HepG2 (cell line): ENCODE data around the gene ZBTB7C. TPM values are rescaled to one million over a fixed set of nuclear protein-coding genes. Genes with fewer than 3 reads are reported as not detected.

ENCODE experiments used
- ATAC-seq: fragments of 200-7000 bp; cut with Tn5 transposase; 3 replicates; pipeline ENCODE4 v1.9.1; 2020; ENCODE audit warnings: mild to moderate bottlenecking, moderate library complexity
- BruUV-seq: library from RNA; stranded (reverse); fragments of 400-500 nt; replicated peaks from 2 replicates; lab custom pipeline; 2021; lab: Mats Ljungman, UMichigan
- CTCF ChIA-PET: fragments of 300-600 bp; formaldehyde crosslinking; extraction: SDS; loops from one replicate; lab custom pipeline; 2021; ENCODE audit warnings: low total read pairs, inconsistent platforms, low intra/inter-chr PET ratio; lab: Yijun Ruan, JAX
- POLR2A ChIA-PET: fragments of 350-600 bp; sonication (Branson Sonifier 250); formaldehyde crosslinking; loops from one replicate; lab custom pipeline; 2020; ENCODE audit warnings: antibody characterized with exemption, inconsistent platforms; lab: Yijun Ruan, JAX
- DNase-seq: peaks from one replicate; pipeline ENCODE4 v3.0.0-alpha.2; 2015; ENCODE audit warnings: low spot score
- FAIRE-seq: peaks from 3 replicates; lab custom pipeline; 2011; peaks lifted over from hg19 to GRCh38; lab: Jason Lieb, UNC
- H2AFZ ChIP-seq: one replicate; pipeline ENCODE4 v1.6.1; 2011; ENCODE audit warnings: low read length, inconsistent platforms
- H3K27ac ChIP-seq: fragments of 300-600 bp; 3 replicates; pipeline ENCODE4 v1.8.0; 2011; ENCODE audit warnings: mixed run types, mild to moderate bottlenecking, mixed read lengths, low read length, inconsistent platforms; ENCODE audit not compliant: insufficient read depth; ENCODE audit errors: extremely low read length
- H3K27me3 ChIP-seq, 2 experiments: fragments of 200-600 bp in 1 of 2; 2 replicates in 1 of 2; 3 replicates in 1 of 2; pipeline versions ENCODE4 v1.6.0 to v1.8.0; 2011; ENCODE audit warnings: low read length in 2 of 2, mild to moderate bottlenecking in 2 of 2, moderate library complexity in 2 of 2, inconsistent platforms in 1 of 2; ENCODE audit not compliant: insufficient read depth in 2 of 2, control insufficient read depth in 1 of 2
- H3K36me3 ChIP-seq, 2 experiments: fragments of 200-600 bp in 1 of 2; replicated peaks in 1 of 2; 2 replicates in 1 of 2; 3 replicates in 1 of 2; pipeline versions ENCODE4 v1.5.1 to v1.8.0; 2011; ENCODE audit warnings: low read length in 2 of 2, inconsistent platforms in 1 of 2; ENCODE audit not compliant: insufficient read depth in 2 of 2, control insufficient read depth in 1 of 2
- H3K4me1 ChIP-seq: 2 replicates; pipeline ENCODE4 v1.5.1; 2012; ENCODE audit warnings: low read length, inconsistent platforms; ENCODE audit not compliant: insufficient read depth
- H3K4me2 ChIP-seq: 2 replicates; pipeline ENCODE4 v1.6.0; 2011; ENCODE audit warnings: low read depth, low read length, inconsistent platforms
- H3K4me3 ChIP-seq, 3 experiments: fragments of 200-600 bp in 1 of 3; sonication (generic), shearing (Covaris generic) in 1 of 3; replicated peaks in 1 of 3; 2 replicates each; pipeline ENCODE4 v1.5.1; 2011 to 2016; ENCODE audit warnings: low read length in 3 of 3, inconsistent platforms in 2 of 3, low read depth in 2 of 3, mild to moderate bottlenecking in 2 of 3, control low read depth in 1 of 3, mixed read lengths in 1 of 3; ENCODE audit not compliant: insufficient read depth in 1 of 3
- H3K79me2 ChIP-seq: one replicate; pipeline ENCODE4 v1.6.1; 2011; ENCODE audit warnings: low read length, inconsistent platforms; ENCODE audit not compliant: insufficient read depth
- H3K9ac ChIP-seq: 2 replicates; pipeline ENCODE4 v1.6.0; 2011; ENCODE audit warnings: mild to moderate bottlenecking, low read depth, low read length, inconsistent platforms; ENCODE audit not compliant: insufficient read depth
- H3K9me3 ChIP-seq: 2 replicates; pipeline ENCODE4 v1.5.1; 2012; ENCODE audit warnings: mild to moderate bottlenecking, low read length
- H4K20me1 ChIP-seq: 2 replicates; pipeline ENCODE4 v1.6.0; 2011; ENCODE audit warnings: inconsistent platforms, mild to moderate bottlenecking, low read length, moderate library complexity; ENCODE audit not compliant: insufficient read depth
- ARID2 ChIP-seq: sonication (generic); formaldehyde crosslinking; IDR thresholded peaks from 2 replicates; pipeline ENCODE4 v1.8.1; 2022; ENCODE audit warnings: mild to moderate bottlenecking, missing genetic modification reagents, borderline replicate concordance
- GABPA ChIP-seq, 2 experiments: IDR thresholded peaks; 2 replicates each; pipeline ENCODE4 v1.6.1; 2011 to 2016; ENCODE audit warnings: low read depth in 2 of 2, low read length in 1 of 2, missing biosample characterization in 1 of 2, missing genetic modification characterization in 1 of 2
- GTF2F1 ChIP-seq: fragments of 150-350 bp; IDR thresholded peaks from 2 replicates; pipeline ENCODE4 v1.6.1; 2014; ENCODE audit warnings: low read length
- GZF1 ChIP-seq: sonication (generic); formaldehyde crosslinking; IDR thresholded peaks from 2 replicates; pipeline ENCODE4 v1.5.1; 2020; ENCODE audit warnings: mild to moderate bottlenecking, missing genetic modification reagents
- PAWR ChIP-seq: sonication (generic); formaldehyde crosslinking; IDR thresholded peaks from 2 replicates; pipeline ENCODE4 v1.4.0; 2020; ENCODE audit warnings: missing genetic modification reagents, mild to moderate bottlenecking, borderline replicate concordance
- PPARG ChIP-seq: conservative IDR thresholded peaks from 2 replicates; pipeline ENCODE4 v1.6.1; 2016; ENCODE audit warnings: missing biosample characterization, missing genetic modification reagents
- TBP ChIP-seq: sonication (generic); formaldehyde crosslinking; IDR thresholded peaks from 2 replicates; pipeline ENCODE4 v1.5.0; 2020; ENCODE audit warnings: missing genetic modification reagents
- WIZ ChIP-seq: sonication (generic); formaldehyde crosslinking; IDR thresholded peaks from 2 replicates; pipeline ENCODE4 v1.5.1; 2020; ENCODE audit warnings: mild to moderate bottlenecking, missing genetic modification reagents
- ZBTB1 ChIP-seq: sonication (generic); formaldehyde crosslinking; IDR thresholded peaks from 2 replicates; pipeline ENCODE4 v1.4.0; 2020; ENCODE audit warnings: missing genetic modification reagents, borderline replicate concordance
- ZNF34 ChIP-seq: sonication (generic); formaldehyde crosslinking; IDR thresholded peaks from 2 replicates; pipeline ENCODE4 v1.4.0; 2020; ENCODE audit warnings: mild to moderate bottlenecking, missing genetic modification reagents, borderline replicate concordance
- ZNF720 ChIP-seq: sonication (generic); formaldehyde crosslinking; IDR thresholded peaks from 2 replicates; pipeline ENCODE4 v1.4.0; 2020; ENCODE audit warnings: missing genetic modification reagents
- WGBS: methylation state at CpG from one replicate; pipeline ENCODE4 v1.1.6; 2017; ENCODE audit warnings: low lambda C conversion rate; 5-methylcytosine and 5-hydroxymethylcytosine counted together
- in situ Hi-C: cut with HindIII; loops from 2 replicates; pipeline ENCODE4 v1.10.0; 2017; ENCODE audit warnings: low pct_unique_long_range_greater_than_20kb; ENCODE audit not compliant: extremely low pct_ligation_motif_present
- intact Hi-C: fragments of 100-400 bp; cut with micrococcal nuclease; formaldehyde crosslinking; loops from one replicate; pipeline ENCODE4 v1.10.0; 2022; ENCODE audit not compliant: unreplicated experiment
- polyA plus RNA-seq, 8 experiments: library from polyadenylated mRNA; depleted of rRNA in 3 of 8; stranded (reverse) in 7 of 8; unstranded in 1 of 8; fragments of >200 nt; fragmentation: Illumina TruSeq in 4 of 8; extraction: Trizol in 4 of 8; gene quantifications; 2 replicates each; pipeline versions ENCODE4 v1.2.1 to v1.2.3, GENCODE V29; 2011 to 2016; ENCODE audit warnings: low read depth in 4 of 8, missing spikeins in 1 of 8, mixed read lengths in 1 of 8; ENCODE audit not compliant: insufficient read depth in 1 of 8
- total RNA-seq, 5 experiments: library from RNA; depleted of rRNA; stranded (reverse); fragments of >200 nt; fragmentation: Illumina TruSeq; extraction: Trizol; gene quantifications; 2 replicates each; pipeline ENCODE4 v1.2.3, GENCODE V29; 2016; ENCODE audit warnings: low read depth in 1 of 5
- TF ChIP-seq, protein P1 (sequence below): sonication (generic); formaldehyde crosslinking; IDR thresholded peaks from 2 replicates; pipeline ENCODE4 v1.5.1; 2020; ENCODE audit warnings: missing genetic modification reagents, mild to moderate bottlenecking, borderline replicate concordance
- TF ChIP-seq, protein P2 (sequence below): sonication (generic); formaldehyde crosslinking; conservative IDR thresholded peaks from 2 replicates; pipeline ENCODE4 v1.4.0; 2020; ENCODE audit warnings: mild to moderate bottlenecking, missing genetic modification reagents, moderate library complexity
- TF ChIP-seq, protein P3 (sequence below): sonication (generic); formaldehyde crosslinking; IDR thresholded peaks from 2 replicates; pipeline ENCODE4 v1.8.1; 2023; ENCODE audit warnings: mild to moderate bottlenecking, missing genetic modification reagents

The ZBTB7C gene
- total and polyA plus RNA-seq, 2 of the 13 experiments (the other 11 are each of a cell fraction or from before 2014, with no cell fraction given): 0.01 to 0.04 TPM

DNA sequence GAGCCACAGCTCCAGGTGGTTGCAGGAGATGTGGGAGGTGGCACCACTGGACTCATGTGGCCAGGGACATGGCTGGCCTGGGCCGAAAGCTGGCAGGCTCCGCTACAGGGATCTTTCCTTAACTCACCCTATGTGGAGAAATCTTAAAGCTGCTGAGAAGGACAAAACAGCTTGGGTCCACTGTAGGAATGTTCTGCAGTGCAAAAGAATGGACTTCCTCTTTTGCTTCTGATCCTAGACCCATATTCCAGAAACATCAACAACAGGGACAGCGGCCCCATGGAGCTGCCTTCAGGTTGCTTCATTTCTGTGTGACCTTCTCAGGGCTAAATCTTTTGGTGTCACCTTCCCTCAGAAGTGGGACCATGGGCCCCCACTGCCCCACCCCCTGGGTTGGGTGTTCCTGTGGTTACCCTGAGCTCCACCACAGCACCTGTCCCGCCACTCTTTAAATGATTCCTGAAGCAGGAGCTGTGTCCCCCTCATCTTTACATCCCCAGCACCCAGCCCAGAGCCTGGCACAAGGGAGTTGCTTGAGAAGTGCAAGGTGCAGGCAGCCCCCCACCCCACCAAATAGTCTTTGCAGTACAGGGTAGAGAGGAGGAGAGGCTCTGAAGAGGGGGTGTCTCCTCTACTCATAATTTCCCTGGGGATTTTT, 205.8 kb downstream of the ZBTB7C start:
- ChIA-PET POLR2A (no interaction called here), CTCF (no interaction called here)
- Histone ChIP-seq H3K79me2 (no peaks in the 10 kb centered on the region), H3K27me3 (peaks cover 2 to 29% of the 10 kb centered on the region in 2 experiments; a peak in 3 of 5 replicates), H3K36me3 (no peaks in the 10 kb centered on the region), H3K27ac (no peak overlapping the region), H3K4me2 (no peak overlapping the region), H3K9me3 (no peaks in the 10 kb centered on the region), H2AFZ (no peak overlapping the region), H3K4me3 (no peak overlapping the region), H4K20me1 (no peaks in the 10 kb centered on the region), H3K9ac (no peak overlapping the region), H3K4me1 (no peaks in the 10 kb centered on the region)
- no peak for FAIRE-seq
- DNase-seq: no peak
- TF ChIP-seq, protein P1, sequence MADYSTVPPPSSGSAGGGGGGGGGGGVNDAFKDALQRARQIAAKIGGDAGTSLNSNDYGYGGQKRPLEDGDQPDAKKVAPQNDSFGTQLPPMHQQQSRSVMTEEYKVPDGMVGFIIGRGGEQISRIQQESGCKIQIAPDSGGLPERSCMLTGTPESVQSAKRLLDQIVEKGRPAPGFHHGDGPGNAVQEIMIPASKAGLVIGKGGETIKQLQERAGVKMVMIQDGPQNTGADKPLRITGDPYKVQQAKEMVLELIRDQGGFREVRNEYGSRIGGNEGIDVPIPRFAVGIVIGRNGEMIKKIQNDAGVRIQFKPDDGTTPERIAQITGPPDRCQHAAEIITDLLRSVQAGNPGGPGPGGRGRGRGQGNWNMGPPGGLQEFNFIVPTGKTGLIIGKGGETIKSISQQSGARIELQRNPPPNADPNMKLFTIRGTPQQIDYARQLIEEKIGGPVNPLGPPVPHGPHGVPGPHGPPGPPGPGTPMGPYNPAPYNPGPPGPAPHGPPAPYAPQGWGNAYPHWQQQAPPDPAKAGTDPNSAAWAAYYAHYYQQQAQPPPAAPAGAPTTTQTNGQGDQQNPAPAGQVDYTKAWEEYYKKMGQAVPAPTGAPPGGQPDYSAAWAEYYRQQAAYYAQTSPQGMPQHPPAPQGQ: no peak
- TF ChIP-seq, protein P2, sequence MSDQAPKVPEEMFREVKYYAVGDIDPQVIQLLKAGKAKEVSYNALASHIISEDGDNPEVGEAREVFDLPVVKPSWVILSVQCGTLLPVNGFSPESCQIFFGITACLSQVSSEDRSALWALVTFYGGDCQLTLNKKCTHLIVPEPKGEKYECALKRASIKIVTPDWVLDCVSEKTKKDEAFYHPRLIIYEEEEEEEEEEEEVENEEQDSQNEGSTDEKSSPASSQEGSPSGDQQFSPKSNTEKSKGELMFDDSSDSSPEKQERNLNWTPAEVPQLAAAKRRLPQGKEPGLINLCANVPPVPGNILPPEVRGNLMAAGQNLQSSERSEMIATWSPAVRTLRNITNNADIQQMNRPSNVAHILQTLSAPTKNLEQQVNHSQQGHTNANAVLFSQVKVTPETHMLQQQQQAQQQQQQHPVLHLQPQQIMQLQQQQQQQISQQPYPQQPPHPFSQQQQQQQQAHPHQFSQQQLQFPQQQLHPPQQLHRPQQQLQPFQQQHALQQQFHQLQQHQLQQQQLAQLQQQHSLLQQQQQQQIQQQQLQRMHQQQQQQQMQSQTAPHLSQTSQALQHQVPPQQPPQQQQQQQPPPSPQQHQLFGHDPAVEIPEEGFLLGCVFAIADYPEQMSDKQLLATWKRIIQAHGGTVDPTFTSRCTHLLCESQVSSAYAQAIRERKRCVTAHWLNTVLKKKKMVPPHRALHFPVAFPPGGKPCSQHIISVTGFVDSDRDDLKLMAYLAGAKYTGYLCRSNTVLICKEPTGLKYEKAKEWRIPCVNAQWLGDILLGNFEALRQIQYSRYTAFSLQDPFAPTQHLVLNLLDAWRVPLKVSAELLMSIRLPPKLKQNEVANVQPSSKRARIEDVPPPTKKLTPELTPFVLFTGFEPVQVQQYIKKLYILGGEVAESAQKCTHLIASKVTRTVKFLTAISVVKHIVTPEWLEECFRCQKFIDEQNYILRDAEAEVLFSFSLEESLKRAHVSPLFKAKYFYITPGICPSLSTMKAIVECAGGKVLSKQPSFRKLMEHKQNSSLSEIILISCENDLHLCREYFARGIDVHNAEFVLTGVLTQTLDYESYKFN (CRISPR knock-in tag): no peak
- TF ChIP-seq ZBTB1 (CRISPR knock-in tag): no peak
- TF ChIP-seq WIZ (CRISPR knock-in tag): no peak
- TF ChIP-seq GZF1 (CRISPR knock-in tag): no peak
- TF ChIP-seq ZNF34 (CRISPR knock-in tag): no peak
- TF ChIP-seq ARID2 (CRISPR knock-in tag): no peak
- TF ChIP-seq PPARG (CRISPR knock-in tag): no peak
- TF ChIP-seq GTF2F1: no peak
- no peak for TF ChIP-seq PAWR (CRISPR knock-in tag)
- no peak for TF ChIP-seq GABPA (IDR thresholded peaks at IDR 0.05; ENCODE audit: low read depth, low read length)
- TF ChIP-seq GABPA (CRISPR knock-in tag; IDR thresholded peaks at IDR 0.05; ENCODE audit: low read depth): no peak
- TF ChIP-seq, protein P3, sequence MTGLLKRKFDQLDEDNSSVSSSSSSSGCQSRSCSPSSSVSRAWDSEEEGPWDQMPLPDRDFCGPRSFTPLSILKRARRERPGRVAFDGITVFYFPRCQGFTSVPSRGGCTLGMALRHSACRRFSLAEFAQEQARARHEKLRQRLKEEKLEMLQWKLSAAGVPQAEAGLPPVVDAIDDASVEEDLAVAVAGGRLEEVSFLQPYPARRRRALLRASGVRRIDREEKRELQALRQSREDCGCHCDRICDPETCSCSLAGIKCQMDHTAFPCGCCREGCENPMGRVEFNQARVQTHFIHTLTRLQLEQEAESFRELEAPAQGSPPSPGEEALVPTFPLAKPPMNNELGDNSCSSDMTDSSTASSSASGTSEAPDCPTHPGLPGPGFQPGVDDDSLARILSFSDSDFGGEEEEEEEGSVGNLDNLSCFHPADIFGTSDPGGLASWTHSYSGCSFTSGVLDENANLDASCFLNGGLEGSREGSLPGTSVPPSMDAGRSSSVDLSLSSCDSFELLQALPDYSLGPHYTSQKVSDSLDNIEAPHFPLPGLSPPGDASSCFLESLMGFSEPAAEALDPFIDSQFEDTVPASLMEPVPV: no peak
- TF ChIP-seq TBP: no peak
- TF ChIP-seq ZNF720 (CRISPR knock-in tag): no peak
- WGBS: 51% methylated on average over 4 of the region's 4 CpGs
- no peak; the same call in 2 of the 3 replicates for ATAC-seq
- BruUV-seq: no TSS peak
- in situ Hi-C loops: no loop called here
- intact Hi-C loops: no loop called here
